Hypothalamus (tissue), 51 donors: ENCODE results near the gene DOCK2.
A peak's percentile ranks its signal among the peaks of the same experiment; 100 is the strongest.

Experiments
- DNase-seq, 51 donors: peaks; one replicate each; lab custom pipeline; 2025; lab: John Stamatoyannopoulos, UW

The DOCK2 gene

DNA sequence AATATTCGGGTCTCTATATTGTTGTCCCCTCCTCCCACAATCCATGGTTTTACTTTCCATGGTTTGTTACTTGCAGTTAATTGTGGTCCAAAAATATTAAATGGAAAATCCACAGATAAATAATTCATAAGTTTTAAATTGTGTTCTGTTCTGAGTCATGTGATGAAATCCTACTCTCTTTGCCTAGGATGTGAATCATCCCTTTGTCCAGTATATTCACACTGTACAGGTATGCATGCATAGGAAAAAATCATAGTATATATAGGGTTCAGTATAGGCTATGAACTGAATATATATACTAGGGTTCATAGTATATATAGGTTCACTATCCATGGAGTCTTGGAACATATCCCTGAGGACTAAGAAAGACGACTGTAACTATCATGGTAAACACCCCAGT is 323.6 kb downstream of the DOCK2 start:
- DNase-seq, result no peak

DNA sequence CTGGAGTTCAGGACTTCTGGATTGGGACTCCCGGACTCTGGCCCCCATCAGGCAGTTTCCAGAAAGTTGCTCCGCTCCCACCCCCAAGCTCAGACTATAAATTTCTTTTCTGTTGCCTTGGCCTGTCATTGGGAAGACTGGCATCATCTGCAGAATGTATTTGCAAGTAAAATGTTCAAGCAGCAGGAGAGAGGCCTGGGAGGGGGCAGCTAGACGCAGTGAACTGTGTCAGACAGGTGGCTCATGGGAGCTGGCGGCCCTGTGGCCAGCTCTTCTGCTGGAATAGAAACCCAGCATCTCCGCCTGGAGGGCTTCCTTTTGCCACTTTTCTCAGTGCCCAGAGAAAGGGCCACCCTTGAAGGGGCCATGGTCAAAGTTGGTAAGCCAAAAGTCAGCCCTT is 327.2 kb downstream of the DOCK2 start:
- no peak for DNase-seq

DNA sequence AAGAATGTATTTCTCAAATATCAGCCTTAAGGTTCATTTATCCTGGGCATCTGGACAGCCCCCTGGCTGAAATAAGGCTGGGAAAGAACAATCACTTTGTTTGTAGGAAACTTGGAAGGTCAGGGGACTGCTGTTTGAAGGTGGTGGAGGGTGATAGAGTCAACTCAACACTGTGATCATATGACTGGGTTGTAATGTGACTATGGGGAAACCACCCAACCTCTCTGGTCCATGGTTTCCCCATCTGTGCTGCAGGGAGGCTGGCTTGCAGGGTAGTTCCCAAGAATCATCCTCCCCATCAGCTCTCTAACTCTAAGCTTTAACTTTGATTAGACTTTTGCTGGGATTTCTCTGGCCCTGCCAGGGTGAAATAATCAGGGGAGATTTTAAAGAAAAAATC is 333.3 kb downstream of the DOCK2 start:
- no peak for DNase-seq

DNA sequence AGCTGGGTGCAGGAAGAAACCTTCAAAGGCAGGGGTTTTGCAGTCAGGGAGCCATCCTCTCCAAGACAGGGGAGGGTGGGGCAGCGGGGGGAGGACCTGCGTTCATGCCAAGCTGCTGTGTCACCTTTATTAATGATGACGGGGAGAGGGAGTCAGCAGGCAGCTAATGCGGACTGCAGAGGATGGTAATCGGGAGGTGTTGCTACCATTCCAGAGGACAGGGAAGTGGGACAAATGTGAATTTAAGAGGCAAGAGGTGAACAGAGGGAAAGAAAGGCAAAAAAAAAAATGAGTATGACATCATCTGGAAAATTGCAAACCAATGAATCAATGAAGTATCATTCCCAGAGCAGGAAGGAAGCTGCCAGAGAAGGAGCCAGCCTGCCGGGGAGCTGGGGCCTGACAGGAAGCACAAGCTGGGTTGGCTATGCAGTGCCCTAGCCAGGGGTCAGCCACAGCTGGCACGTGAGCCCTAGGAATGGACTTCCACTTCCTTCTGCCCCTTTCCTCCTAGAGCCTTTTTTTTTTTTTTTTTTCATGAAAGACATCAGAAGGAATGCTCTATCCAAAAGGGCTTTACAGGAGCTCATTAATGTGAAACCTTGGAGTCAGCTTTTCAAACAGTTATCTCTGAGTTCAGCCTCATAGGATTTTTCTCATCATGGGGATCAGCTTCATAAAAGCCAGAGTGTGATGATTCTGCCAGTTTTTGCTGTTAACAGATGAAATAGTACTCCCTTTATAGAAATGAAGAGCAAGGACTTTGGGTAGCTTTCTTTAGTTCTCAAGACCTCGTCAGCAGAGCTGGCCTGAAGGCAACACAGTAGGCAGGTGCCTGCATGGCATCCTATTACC is 334.1 kb downstream of the DOCK2 start:
- DNase-seq, result no peak

DNA sequence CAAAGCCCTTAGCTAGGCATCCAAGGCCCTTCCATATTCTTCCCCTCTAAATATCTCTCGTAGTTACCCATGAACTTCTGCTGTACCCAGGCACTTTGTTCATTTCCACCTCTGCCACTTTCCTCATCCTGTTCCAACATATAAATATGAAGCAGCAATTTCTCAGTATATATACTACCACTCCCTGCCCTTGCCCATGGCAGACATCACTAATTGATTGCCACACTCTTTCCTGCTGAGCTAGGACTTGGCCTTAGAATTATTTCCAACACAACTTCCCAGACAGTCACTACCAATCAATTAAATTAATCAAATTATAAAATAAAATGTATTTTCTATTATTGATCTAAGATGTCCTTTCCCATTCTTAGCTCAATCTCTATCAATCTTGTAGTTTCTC is 334.7 kb downstream of the DOCK2 start:
- DNase-seq, result no peak

DNA sequence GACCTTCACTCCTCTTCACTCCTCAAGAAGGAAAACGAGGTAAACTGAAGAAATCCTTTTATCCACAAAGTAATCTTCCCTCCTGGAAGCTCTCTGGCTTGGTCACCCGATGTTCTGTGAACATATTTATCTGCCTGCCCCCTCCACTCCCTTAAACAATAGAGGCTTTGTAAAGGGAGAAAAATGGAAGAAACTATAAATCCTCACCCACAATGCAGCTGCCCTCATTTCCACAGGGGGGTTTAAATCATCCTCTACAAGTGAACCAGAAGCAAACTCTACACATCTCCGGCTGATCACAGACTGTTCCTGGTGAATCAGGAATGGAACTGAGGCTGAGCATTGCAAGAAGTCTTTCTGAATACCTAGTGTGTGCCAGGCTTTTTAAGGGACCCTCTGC is 336.0 kb downstream of the DOCK2 start:
- DNase-seq, result no peak

DNA sequence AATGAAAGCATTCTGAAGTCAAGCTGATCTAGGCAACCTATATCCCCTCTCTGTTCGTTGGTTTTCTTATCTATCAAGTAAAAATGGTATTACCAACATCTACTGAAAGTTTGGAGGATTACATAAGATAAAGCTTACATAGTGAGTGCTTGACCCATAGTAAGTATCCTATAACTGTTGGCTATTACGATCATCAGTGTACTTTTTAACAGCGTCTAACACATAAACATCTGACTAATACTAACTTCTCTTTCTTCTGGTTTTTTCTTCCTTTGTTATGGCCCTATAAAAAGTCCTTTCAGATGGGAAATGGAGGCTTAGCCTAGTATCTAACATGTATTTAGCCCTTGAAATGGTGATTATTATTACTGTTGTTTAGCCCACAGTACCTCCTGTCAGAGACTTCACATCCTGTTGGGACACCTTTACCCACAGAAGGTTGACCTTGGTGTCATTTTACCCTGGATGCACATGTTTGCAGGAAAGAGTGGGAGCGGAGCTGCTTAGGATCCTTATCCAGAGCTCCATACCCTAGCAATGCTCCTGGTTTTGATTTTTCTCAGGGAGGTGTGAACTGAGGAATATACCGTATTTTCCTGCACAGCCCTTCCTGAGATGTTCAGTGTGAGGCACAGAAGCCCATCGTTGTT is 337.2 kb downstream of the DOCK2 start:
- DNase-seq, result no peak

DNA sequence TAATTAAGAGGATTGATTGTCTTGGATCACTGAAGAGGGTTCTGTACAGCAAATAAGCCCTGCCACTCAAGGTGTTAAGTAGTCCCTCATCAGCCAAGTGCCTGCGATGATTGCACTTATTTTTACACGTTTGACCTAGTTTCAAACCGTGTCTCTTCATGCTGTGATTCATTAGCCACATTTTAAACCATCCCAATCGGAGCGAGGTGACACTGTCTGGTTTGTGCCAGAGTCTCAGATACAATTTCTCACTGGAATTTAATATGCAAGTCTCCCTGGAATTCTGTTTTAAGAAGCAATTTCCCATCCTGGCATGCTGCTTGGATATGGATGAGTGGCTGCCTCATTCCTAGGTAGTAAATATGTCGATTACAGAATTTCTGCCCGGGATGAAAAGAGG is 341.6 kb downstream of the DOCK2 start:
- peak in 1 of 51 donors; percentile 66 for DNase-seq

DNA sequence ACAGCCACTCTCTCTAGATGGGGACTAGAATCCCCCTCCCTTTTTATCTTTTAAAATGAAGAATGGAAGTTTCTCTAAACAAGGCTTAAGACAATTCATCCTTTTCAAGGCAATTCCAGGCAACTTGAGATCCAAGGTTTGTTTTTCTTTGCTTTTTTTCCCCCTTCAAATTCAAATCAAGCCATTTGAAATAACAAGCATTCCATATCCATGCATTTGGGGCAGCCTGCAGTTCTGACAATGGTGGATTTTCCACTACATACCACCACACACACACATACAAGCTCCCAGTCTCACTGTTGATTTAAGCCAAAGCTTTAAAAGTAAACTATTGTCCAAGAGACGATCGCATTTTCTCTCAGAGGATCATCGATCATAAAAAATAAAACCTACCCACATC is 342.8 kb downstream of the DOCK2 start:
- DNase-seq, result peak in 3 of 51 donors; percentile 4 to 74 (median 58)

DNA sequence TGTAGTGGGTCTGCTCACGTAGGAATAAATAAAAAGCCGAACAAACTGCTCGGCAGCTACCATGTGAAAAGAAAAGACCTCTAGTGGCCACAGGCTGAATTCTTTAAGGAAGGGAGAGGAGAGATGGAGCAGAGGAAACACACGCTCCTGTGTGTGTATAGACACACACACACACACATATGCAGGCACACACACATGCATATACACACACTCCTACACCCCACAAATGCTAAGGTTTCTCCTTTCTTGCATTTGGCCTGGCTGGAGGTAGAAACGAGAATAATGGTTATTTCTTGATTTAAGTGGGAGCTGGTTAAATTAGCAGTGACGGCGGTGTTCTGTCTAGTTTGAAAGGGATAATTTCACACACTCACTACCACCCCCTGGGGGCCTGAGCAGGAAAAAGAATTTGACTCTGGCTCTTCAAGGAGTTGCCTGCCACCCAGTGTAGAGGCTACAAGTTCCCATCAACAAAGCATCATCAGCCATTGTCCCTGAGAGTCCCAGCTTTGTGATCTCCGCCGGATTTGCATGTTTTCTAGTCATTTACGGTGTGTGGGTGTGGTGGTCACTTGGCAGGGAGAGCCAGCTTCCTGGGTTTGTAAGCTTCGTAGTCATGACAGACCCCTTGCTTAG is 343.5 kb downstream of the DOCK2 start, which contains the start of gene INSYN2B:
INSYN2B (minus strand) TSS at position 78 of the 636 bp plus-strand sequence. CDS start 96,597 bp downstream, outside the sequence.
- peak in 50 of 51 donors; percentile 16 to 96 (median 66) for DNase-seq

DNA sequence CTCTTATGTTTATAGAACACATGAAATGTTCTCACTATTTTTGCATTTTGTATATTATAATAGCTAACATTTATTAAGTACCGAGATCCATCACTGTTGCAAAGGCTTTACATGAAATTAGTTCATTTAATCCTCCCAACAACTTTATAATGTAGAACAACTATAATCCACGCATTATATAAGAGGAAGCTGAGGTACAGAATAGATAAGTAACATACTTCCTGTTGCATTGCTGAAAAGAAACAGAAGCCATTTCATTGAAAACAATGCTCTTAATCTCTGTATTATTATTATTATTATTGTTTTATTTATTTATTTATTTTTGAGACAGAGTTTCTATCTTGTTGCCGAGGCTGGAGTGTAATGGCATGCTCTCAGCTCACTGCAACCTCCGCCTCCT is 351.1 kb downstream of the DOCK2 start:
- DNase-seq, result no peak

DNA sequence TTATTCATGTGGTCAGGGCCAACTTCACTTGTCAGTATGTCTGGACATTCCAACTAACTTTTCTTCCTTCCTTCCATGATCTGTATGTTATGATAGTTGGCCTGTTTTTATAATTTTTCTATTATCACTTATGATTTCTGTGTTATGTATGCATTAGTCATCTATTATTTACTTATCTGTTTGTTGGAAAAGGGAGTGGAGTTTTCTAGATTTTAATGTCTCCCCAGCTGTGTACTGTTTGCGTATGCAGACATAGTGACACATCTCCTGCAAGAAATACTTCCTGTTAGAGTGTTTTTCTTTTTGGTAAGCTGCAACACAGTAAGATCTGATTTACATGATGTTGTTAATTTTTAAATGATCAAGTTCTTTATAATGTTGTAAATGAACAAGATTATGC is 351.9 kb downstream of the DOCK2 start:
- no peak for DNase-seq

DNA sequence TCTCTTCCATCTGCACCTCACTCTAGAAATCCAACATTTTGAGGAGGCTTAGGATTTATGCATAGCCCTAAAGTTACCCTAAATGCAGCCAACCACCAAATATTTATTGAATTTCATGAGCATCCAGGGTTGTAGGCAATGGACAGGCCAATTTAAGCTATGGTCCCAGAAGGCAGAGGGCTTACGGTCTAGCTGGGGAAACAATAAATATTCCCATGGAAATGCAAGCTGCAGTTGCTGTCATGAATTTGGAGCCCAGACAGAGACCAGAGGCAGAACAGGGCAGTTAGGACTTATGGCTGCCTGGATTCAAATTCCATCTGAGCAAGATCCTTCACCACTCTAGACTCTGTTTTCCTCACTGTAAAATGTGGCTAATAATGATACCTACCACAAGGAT is 352.3 kb downstream of the DOCK2 start:
- DNase-seq, result no peak

DNA sequence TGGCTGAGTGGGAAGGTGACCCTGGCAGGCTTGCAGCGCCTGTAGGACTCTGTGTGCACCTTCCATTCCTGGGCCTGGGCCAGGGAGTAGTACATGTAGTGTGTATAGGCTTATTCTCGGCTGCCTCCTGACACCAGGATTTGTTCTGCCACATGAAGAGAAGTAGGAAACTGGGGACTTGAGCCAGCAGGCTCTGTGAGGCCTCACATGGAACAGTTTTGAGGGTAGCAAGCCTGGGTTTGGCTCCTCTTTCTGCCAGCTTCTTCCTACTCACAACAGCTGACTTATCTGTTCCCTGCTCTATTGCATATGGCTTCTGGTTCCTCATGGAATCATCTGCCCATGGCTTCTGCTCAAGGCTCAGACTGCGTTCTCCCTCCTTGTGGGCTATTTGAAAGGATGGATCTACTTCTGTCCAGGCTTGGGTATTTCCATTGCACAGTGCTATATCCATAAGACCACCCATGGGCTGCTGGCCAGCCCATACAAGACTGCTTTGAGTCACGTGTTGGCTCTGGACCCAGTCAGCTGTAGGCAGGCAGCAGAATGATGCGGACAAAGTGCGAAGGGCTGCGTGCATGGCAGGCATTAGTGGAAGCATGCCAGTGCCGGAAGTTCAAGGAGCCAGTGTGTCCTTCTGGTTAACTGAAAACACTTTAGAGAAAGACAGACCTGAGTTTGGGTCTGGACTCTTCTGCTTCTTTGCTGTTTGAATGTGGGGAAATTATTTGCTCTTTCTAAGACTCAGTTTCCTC is 354.2 kb downstream of the DOCK2 start:
- no peak for DNase-seq

DNA sequence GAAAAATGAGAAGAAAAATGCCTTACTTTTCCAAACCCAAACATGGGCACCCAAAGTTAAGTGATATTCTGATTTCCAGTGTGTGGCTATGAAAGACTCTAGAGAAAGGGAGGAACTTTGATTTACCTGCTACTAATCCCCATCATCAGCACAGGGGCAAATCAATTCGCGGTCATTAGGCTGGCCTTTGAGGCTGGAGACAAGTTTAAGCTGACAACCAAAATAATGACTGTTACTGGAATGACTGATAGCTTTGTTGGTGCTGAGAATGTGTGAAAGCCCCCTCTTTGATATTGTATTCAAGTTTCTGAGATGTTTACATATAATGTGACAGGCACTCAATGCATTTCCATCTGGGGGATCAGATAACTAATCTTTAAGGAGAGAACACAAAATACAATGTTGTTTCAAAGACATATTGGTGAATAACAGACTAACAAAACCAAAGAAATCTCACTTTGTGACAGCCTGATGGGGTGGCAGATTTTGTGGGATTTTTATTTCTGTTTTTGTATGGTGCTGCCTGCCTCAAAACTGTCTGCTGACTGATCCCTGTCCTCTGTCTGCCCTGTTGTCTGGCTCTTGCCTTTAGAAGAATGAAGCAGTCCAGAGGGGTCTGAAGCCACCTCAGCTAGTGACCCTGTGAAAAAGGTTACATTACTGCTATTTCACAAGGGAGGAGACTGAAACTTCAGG is 355.9 kb downstream of the DOCK2 start:
- no peak for DNase-seq

DNA sequence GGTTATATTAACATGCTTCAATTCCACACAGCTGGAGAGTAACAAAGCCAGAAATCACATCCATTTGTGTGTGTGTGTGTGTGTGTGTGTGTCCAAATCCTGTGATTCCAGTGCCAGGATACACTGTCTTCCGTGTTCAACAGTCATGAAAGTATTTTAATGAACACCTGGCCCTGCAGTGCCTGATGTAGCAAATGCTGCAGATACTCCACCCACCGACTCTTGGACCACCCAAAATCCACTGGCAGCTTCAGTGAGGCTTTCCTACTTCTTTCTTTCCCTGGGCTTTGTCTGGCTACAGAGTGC is 356.4 kb downstream of the DOCK2 start:
- DNase-seq, result no peak

DNA sequence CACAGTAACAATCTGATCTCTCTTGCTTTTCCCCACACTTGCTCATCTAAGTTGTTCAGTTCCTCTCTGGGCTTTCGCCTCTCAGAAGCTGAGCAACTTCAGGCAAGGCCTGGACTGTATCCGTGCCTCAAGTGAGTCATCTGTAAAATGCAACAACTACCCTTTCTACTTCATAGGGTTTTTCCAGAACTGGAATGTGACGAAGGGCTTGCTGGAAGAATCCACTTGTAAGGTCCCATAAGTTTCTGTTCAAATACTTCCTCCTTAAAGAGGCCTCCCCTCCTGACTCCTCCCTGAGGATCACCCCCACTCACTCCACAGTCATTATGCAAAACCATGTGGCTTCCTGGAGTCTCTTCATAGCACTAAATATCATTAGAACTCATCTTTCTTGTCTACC is 360.7 kb downstream of the DOCK2 start:
- no peak for DNase-seq

DNA sequence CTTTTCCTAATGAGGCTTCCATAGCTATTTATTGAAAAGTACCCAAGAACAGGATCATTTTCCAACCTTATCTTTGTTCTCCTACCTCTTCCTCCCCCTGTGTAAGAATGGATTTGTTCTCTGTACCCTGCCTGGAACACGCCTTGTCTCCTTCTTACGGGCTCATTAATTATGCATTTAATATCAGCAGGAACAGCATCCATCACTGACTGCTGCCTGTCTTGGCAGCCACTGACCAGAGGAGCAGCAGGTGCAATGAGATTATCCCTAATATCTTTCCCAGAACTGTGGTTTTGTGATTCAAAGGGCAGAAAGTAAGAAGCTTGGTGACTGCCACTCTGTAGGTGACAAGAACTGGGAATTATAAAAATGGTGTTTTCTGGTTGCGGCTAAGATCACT is 362.5 kb downstream of the DOCK2 start:
- DNase-seq, result no peak

DNA sequence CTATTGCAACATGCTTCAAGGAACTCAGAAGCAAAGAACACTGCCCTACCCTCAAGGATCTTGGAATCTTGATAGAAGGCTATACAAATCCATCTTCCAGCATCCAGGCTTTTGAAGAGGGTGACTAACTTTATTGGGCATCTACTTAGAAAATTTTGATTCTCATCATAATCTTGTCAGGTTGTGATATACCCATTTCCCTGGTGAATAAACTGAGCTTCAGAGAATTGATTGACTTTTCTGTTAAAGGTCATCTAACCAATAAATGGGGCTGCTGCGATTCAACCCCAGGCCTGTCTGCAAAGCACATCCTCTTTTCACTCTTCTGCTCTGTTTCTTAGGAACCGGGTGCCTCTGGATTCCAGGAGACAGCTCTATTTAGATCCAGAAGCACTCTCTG is 363.1 kb downstream of the DOCK2 start:
- DNase-seq, result no peak

DNA sequence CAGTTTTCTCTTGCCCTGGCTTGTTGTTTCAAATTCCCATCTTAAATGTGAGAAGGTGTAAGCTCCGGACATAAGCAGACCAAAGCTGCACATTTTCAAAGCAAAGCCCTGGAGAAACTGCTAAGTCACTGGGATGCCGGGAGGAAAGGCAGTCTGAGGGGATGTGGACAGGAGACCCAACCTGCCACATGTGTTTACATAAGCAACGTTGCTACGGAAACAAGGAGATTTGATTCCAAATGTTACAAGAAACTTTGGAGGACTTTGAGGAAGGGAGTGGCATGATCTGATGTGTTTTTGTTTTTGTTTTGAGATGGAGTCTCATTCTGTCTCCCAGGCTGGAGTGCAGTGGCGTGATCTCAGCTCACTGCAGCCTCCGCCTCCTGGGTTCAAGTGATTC is 368.9 kb downstream of the DOCK2 start:
- no peak for DNase-seq

DNA sequence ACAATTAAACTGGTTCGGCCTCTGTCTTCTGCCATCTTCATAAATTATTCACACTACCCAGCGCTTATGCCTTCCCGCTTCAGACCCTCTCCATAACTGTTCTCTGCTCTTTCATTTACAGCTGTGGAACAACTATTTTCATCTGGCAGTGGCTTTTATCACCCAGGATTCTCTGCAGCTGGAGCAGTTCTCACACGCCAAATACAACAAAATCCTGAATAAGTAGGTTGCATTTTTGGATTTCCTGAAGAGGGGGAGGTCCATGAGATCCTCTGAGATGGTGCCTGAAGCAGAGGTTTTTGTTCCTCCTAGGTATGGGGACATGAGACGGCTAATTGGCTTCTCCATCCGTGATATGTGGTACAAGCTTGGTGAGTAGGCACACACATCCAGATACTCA is 371.3 kb downstream of the DOCK2 start:
- no peak for DNase-seq
